Erythroblast (primary cell): ENCODE measurements around the gene SH3BP2.

ENCODE experiments used
- GATA1 ChIP-seq: IDR thresholded peaks from 2 replicates; pipeline ENCODE4 v1.6.1; 2011; ENCODE audit warnings: low read depth, mild to moderate bottlenecking, control low read depth, low read length, moderate library complexity
- POLR2A ChIP-seq: IDR thresholded peaks from 2 replicates; pipeline ENCODE4 v1.6.1; 2011; ENCODE audit warnings: mild to moderate bottlenecking, low read length

- no peak for TF ChIP-seq POLR2A
- no peak for TF ChIP-seq GATA1
Measured at GRCh38 chr4:2824836-2825381, 32.0 kb downstream of the SH3BP2 start.
